Activated T-helper 17 cell treated with anti-CD3 and anti-CD28 coated beads, Interleukin-2, amount 50 U/mL, for 72 hours (primary cell): ENCODE data around the gene MIEF1. TPM values are rescaled to one million over a fixed set of nuclear protein-coding genes. Genes with fewer than 3 reads are reported as not detected.

ENCODE experiments used
- total RNA-seq, 2 donors: library from RNA; stranded (reverse); gene quantifications; one replicate each; pipeline ENCODE4 v1.2.3, GENCODE V29; 2022

The MIEF1 gene
- total RNA-seq, 2 donors from 2014 or later: 34.7 to 54.0 TPM

Other genes starting within 250 kb of the MIEF1 start
- 1,000 to 10,000 TPM; 2,256 to 2,974 TPM for gene RPL3, start 182.7 kb upstream of the MIEF1 start, total RNA-seq
- not detected for gene SYNGR1, start 152.3 kb upstream of the MIEF1 start, total RNA-seq
- gene TAB1, start 102.5 kb upstream of the MIEF1 start, total RNA-seq: 10 to 100 TPM; 15.2 to 20.9 TPM
- gene MGAT3, start 45.3 kb upstream of the MIEF1 start, total RNA-seq: 1 to 10 TPM; 1.5 to 1.6 TPM
- 100 to 1,000 TPM; 338 to 432 TPM for gene ATF4, start 18.3 kb downstream of the MIEF1 start, total RNA-seq
- 100 to 1,000 TPM in 1 of 2 donors, 10 to 100 TPM in 1; 61.3 to 102 TPM for gene RPS19BP1, start 30.5 kb downstream of the MIEF1 start, total RNA-seq
- gene CACNA1I, start 68.5 kb downstream of the MIEF1 start, total RNA-seq: 1 to 10 TPM in 1 of 2 donors, under 1 TPM in 1; 0.84 to 5.3 TPM